ENCODE data around the gene PMAIP1.

The PMAIP1 gene

GRCh38 chr18:59929621-59930295 lies 30.0 kb downstream of the PMAIP1 start:
- no peak overlapping the region for H3K4me3 ChIP-seq (replicated peaks in 1 of 2; ENCODE audit: low read depth in 2 of 2, low read length in 2 of 2)
- no peak for TF ChIP-seq CTCF (IDR thresholded peaks at IDR 0.05; ENCODE audit: low read depth, low read length)
- peak in 1 of 2 donors; percentile 13 for DNase-seq (ENCODE audit: low read depth in 2 of 2)

DNA sequence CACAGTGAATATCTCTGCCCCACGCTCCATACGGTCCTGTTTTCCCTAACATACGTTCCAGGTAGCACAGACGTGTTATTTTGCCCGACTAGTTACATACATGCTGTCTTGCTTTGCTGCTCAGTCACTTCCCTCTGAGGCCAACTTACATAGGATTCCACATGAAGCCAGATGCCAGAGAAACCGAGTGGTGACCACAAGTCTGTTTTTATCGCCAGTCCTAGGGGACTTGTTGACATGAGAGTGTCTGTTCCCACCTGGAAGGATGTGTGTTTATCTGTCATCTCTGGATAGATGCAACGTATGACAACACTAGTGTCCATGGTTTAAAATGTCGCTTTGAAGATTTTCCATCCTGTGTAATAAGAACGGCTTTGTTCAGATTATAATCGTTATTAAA lies 32.6 kb downstream of the PMAIP1 start:
- DNase-seq (ENCODE audit: low read depth in 2 of 2) = no peak
- H3K4me3 ChIP-seq (replicated peaks in 1 of 2; ENCODE audit: low read depth in 2 of 2, low read length in 2 of 2) = no peak overlapping the region
- TF ChIP-seq CTCF (IDR thresholded peaks at IDR 0.05; ENCODE audit: low read depth, low read length) = no peak

DNA sequence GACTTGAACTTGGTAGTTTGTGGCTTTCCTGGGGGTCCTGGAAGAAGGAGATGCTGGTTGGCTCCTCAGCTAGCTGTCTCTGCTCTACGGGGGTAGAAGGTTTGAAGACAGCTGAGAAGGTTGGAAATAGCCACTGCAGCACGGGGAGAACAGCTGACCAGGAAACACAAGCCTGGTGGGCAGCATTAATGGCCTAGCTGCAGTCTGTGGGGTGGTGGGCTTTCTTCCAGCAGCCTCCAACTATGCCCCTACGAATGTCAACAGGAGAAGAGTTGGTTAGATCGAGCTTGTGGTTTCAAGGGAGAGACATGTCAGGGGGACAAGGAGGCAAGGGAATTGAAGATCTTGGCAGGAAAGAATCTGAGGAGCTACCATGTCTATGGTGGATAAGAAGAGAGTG lies 38.9 kb downstream of the PMAIP1 start:
- DNase-seq (ENCODE audit: low read depth in 2 of 2) = no peak
- no peak overlapping the region for H3K4me3 ChIP-seq (replicated peaks in 1 of 2; ENCODE audit: low read depth in 2 of 2, low read length in 2 of 2)
- TF ChIP-seq CTCF (IDR thresholded peaks at IDR 0.05; ENCODE audit: low read depth, low read length) = no peak

DNA sequence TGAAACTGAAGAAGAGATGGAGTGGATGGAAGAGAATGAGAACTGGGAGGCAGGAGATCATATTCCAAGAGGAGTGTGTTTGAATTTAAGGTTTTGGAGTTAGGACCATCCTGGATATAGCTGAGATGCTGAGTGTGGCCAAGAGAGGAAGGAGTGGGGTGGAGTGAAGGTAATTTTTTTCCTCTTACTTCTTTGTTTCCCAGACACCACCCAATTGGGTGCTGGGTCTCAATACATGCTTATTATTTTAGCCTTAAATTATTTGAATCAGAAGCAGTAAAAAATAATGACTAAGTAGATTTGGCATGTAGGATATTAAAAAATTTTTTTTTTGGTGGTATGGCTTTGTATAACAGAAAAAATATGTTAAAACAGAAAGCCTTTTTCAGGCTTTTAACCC lies 39.3 kb downstream of the PMAIP1 start:
- H3K4me3 ChIP-seq (replicated peaks in 1 of 2; ENCODE audit: low read depth in 2 of 2, low read length in 2 of 2) = no peak overlapping the region
- no peak for DNase-seq (ENCODE audit: low read depth in 2 of 2)
- TF ChIP-seq CTCF (IDR thresholded peaks at IDR 0.05; ENCODE audit: low read depth, low read length) = no peak

DNA sequence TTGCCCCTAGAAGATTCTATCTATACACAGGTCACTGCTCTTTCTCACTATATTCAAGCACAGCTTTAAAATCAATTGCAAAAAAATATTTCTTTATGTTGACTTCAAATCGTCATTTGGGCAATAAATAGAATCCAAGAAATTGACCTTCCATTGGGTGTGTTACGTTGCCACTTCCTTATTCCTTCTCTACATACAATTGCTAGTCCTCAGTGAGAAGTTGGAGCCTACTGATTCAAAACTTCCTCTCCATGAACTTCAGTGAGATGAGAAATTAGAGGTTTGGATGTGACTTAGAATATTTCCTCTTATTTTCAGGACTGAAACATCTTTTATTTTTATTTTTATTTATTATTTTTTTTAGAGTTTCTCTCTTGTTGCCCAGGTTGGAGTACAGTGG lies 40.3 kb downstream of the PMAIP1 start:
- H3K4me3 ChIP-seq (replicated peaks in 1 of 2; ENCODE audit: low read depth in 2 of 2, low read length in 2 of 2) = no peak overlapping the region
- TF ChIP-seq CTCF (IDR thresholded peaks at IDR 0.05; ENCODE audit: low read depth, low read length) = no peak
- no peak for DNase-seq (ENCODE audit: low read depth in 2 of 2)

DNA sequence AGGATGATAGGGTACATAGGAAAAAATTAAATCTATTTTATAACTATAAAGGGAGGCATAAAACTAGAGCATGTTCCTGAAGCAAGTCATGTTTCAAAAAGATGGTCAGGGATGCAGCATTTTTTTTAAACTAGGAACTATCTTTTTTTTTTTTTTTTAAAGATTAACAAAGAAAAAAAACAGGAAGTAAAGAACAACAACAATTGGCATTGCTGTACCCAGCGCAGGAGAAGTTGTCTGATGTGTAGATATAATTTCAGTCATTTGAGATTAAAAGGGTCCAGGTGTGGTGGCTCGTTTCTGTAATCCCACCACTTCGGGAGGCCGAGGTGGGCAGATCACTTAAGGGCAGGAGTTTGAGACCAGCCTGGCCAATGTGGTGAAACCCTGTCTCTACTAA lies 41.5 kb downstream of the PMAIP1 start:
- H3K4me3 ChIP-seq (replicated peaks in 1 of 2; ENCODE audit: low read depth in 2 of 2, low read length in 2 of 2) = no peak overlapping the region
- no peak for DNase-seq (ENCODE audit: low read depth in 2 of 2)
- TF ChIP-seq CTCF (IDR thresholded peaks at IDR 0.05; ENCODE audit: low read depth, low read length) = no peak

- H3K4me3 ChIP-seq (replicated peaks in 1 of 2; ENCODE audit: low read depth in 2 of 2, low read length in 2 of 2) = no peak overlapping the region
- no peak for DNase-seq (ENCODE audit: low read depth in 2 of 2)
- TF ChIP-seq CTCF (IDR thresholded peaks at IDR 0.05; ENCODE audit: low read depth, low read length) = no peak
Measured at GRCh38 chr18:59942601-59943000, 42.8 kb downstream of the PMAIP1 start.
